Breast epithelium (tissue), 3 donors: ENCODE results near the gene CLSTN2.

ENCODE experiments used
- CTCF ChIP-seq, 3 donors: fragments of 450-650 bp; IDR thresholded peaks; one replicate each; pipeline ENCODE4 v1.5.1; 2016 to 2017; ENCODE audit warnings: antibody characterized with exemption in 3 of 3, mild to moderate bottlenecking in 3 of 3, moderate library complexity in 3 of 3
- POLR2A ChIP-seq: fragments of 450-650 bp; IDR thresholded peaks from one replicate; pipeline ENCODE4 v1.6.1; 2016; ENCODE audit warnings: antibody characterized with exemption, mild to moderate bottlenecking, moderate library complexity
- POLR2AphosphoS5 ChIP-seq, 3 donors: sonication (generic); formaldehyde crosslinking; IDR thresholded peaks; one replicate each; pipeline ENCODE4 v1.6.1; 2017; ENCODE audit warnings: antibody characterized with exemption in 3 of 3

GRCh38 chr3:140626856-140627255 is 691.9 kb downstream of the CLSTN2 start:
- TF ChIP-seq POLR2A (no peak), CTCF (IDR thresholded peaks at IDR 0.05) (no peak), POLR2AphosphoS5 (IDR thresholded peaks at IDR 0.05) (no peak)
